GM21381 (cell line): ENCODE measurements around the gene MCF2L.

Source experiments
- ATAC-seq: cut with Tn5 transposase; IDR thresholded peaks from one replicate; pipeline ENCODE4 v1.9.1; 2021; ENCODE audit warnings: mild to moderate bottlenecking, moderate library complexity; ENCODE audit not compliant: unreplicated experiment

MCF2L gene

GRCh38 chr13:112977091-112977490 is 8.1 kb downstream of the MCF2L start:
- ATAC-seq, result no peak

GRCh38 chr13:112977525-112977924 is 8.5 kb downstream of the MCF2L start:
- ATAC-seq, result no peak

GRCh38 chr13:112978561-112979405 is 9.8 kb downstream of the MCF2L start:
- no peak for ATAC-seq

GRCh38 chr13:112979406-112979902 is 10.4 kb downstream of the MCF2L start:
- no peak for ATAC-seq

GRCh38 chr13:112980434-112980833 is 11.4 kb downstream of the MCF2L start:
- no peak for ATAC-seq

GRCh38 chr13:112981451-112981850 is 12.4 kb downstream of the MCF2L start:
- no peak for ATAC-seq

- no peak for ATAC-seq
Measured at GRCh38 chr13:112982281-112983041, 13.4 kb downstream of the MCF2L start.

- no peak for ATAC-seq
Measured at GRCh38 chr13:112983042-112983305, 14.0 kb downstream of the MCF2L start.

GRCh38 chr13:112983428-112984196 is 14.6 kb downstream of the MCF2L start:
- ATAC-seq, result no peak

- ATAC-seq, result no peak
Measured at GRCh38 chr13:112984501-112984900, 15.5 kb downstream of the MCF2L start.

- no peak for ATAC-seq
Measured at GRCh38 chr13:112984954-112985802, 16.2 kb downstream of the MCF2L start.

- ATAC-seq, result no peak
Measured at GRCh38 chr13:112985803-112986408, 16.9 kb downstream of the MCF2L start.

GRCh38 chr13:112986470-112986869 is 17.5 kb downstream of the MCF2L start:
- no peak for ATAC-seq

GRCh38 chr13:112986946-112987681 is 18.1 kb downstream of the MCF2L start:
- no peak for ATAC-seq

GRCh38 chr13:112987682-112988024 is 18.6 kb downstream of the MCF2L start:
- no peak for ATAC-seq

GRCh38 chr13:112990783-112991182 is 21.8 kb downstream of the MCF2L start:
- no peak for ATAC-seq

GRCh38 chr13:112991609-112992008 is 22.6 kb downstream of the MCF2L start:
- no peak for ATAC-seq

GRCh38 chr13:112992931-112993680 is 24.1 kb downstream of the MCF2L start:
- ATAC-seq, result no peak
